ENCODE measurements around the gene MAMDC2.

DNA sequence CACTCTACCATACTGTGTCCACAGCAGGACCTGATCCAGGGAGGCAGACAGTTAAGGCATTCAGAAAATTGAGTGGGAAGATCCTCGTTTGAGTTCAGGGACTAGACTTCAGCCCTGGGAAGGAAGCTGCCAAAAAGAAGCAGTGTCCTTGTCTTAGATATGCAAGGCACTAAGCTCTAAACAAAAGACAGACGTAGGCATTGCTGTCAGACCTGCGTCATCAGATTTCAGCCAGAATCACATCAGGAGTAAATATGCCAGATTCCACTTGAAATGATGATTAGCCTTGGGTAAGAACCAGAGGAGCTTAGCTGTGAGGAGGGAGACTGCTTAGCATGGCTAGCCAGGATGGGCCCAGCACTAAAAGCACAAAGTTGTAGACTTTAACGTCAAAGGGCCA lies 56.7 kb downstream of the MAMDC2 start:
- TF ChIP-seq, protein P1, sequence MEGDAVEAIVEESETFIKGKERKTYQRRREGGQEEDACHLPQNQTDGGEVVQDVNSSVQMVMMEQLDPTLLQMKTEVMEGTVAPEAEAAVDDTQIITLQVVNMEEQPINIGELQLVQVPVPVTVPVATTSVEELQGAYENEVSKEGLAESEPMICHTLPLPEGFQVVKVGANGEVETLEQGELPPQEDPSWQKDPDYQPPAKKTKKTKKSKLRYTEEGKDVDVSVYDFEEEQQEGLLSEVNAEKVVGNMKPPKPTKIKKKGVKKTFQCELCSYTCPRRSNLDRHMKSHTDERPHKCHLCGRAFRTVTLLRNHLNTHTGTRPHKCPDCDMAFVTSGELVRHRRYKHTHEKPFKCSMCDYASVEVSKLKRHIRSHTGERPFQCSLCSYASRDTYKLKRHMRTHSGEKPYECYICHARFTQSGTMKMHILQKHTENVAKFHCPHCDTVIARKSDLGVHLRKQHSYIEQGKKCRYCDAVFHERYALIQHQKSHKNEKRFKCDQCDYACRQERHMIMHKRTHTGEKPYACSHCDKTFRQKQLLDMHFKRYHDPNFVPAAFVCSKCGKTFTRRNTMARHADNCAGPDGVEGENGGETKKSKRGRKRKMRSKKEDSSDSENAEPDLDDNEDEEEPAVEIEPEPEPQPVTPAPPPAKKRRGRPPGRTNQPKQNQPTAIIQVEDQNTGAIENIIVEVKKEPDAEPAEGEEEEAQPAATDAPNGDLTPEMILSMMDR (IDR thresholded peaks at IDR 0.05 in 4 of 5, conservative IDR thresholded peaks at IDR 0.05 in 1 of 5), result no peak
- TF ChIP-seq POLR2A (IDR thresholded peaks at IDR 0.05), result no peak

All from gastrocnemius medialis (tissue), 4 donors.